CD4-positive, alpha-beta T cell treated with Interleukin-15 for 1 hour (primary cell): Measurements from ENCODE around the gene THRB.
"Not testable (repeated sequence)": the region's sequence is repeated elsewhere in the genome, so short reads cannot be mapped to it uniquely, and the experiment has no call there.

Experiments
- DNase-seq: peaks from one replicate; pipeline ENCODE4 v3.0.0-alpha.2; 2020

The THRB gene

GRCh38 chr3:24133436-24133835, 361.2 kb downstream of the THRB start:
- no peak for DNase-seq

- DNase-seq, result no peak
Measured at GRCh38 chr3:24129549-24129948, 365.1 kb downstream of the THRB start.

- no peak for DNase-seq
Measured at GRCh38 chr3:24128199-24129005, 366.2 kb downstream of the THRB start.

GRCh38 chr3:24123596-24123995, 371.1 kb downstream of the THRB start:
- DNase-seq, result no peak

GRCh38 chr3:24120434-24120833, 374.2 kb downstream of the THRB start:
- no peak for DNase-seq

- no peak for DNase-seq
Measured at GRCh38 chr3:24119321-24119751, 375.3 kb downstream of the THRB start.

GRCh38 chr3:24117508-24117907, 377.1 kb downstream of the THRB start:
- DNase-seq, result no peak

GRCh38 chr3:24111711-24112110, 382.9 kb downstream of the THRB start:
- DNase-seq, result no peak

GRCh38 chr3:24110051-24110450, 384.6 kb downstream of the THRB start:
- no peak for DNase-seq

GRCh38 chr3:24101676-24102168, 392.9 kb downstream of the THRB start:
- DNase-seq, result no peak

- DNase-seq, result no peak
Measured at GRCh38 chr3:24100696-24101402, 393.8 kb downstream of the THRB start.

- DNase-seq, result no peak
Measured at GRCh38 chr3:24096695-24097290, 397.9 kb downstream of the THRB start.

- no peak for DNase-seq
Measured at GRCh38 chr3:24096271-24096670, 398.4 kb downstream of the THRB start.

- DNase-seq, result not testable (repeated sequence)
Measured at GRCh38 chr3:24094818-24095217, 399.8 kb downstream of the THRB start.

GRCh38 chr3:24088782-24089181, 405.9 kb downstream of the THRB start:
- DNase-seq, result no peak

GRCh38 chr3:24087469-24087868, 407.2 kb downstream of the THRB start:
- DNase-seq, result no peak

- DNase-seq, result no peak
Measured at GRCh38 chr3:24086617-24087404, 407.8 kb downstream of the THRB start.

- DNase-seq, result no peak
Measured at GRCh38 chr3:24086206-24086605, 408.4 kb downstream of the THRB start.

GRCh38 chr3:24072193-24072592, 422.5 kb downstream of the THRB start:
- DNase-seq, result no peak

GRCh38 chr3:24069045-24069444, 425.6 kb downstream of the THRB start:
- no peak for DNase-seq

- no peak for DNase-seq
Measured at GRCh38 chr3:24067483-24067882, 427.2 kb downstream of the THRB start.
